Caco-2 (cell line): Measurements from ENCODE around the gene LINGO1. TPM values are rescaled to one million over a fixed set of nuclear protein-coding genes. Genes with fewer than 3 reads are reported as not detected.

ENCODE experiments used
- BruUV-seq: library from RNA; stranded (reverse); fragments of 400-500 nt; replicated peaks from 2 replicates; lab custom pipeline; 2021; lab: Mats Ljungman, UMichigan
- CTCF ChIA-PET: fragments of 300-600 bp; sonication (Branson Sonifier 250); formaldehyde crosslinking; loops from one replicate; lab custom pipeline; 2022; ENCODE audit warnings: antibody characterized with exemption; lab: Charles Lee
- POLR2A ChIA-PET: fragments of 300-600 bp; sonication (Branson Sonifier 250); formaldehyde crosslinking; loops from one replicate; lab custom pipeline; 2022; ENCODE audit warnings: antibody characterized with exemption; lab: Charles Lee
- DNase-seq, 2 experiments: peaks; one replicate each; pipeline versions ENCODE4 v3.0.0 to v3.0.0-alpha.2; 2020 to 2022
- H3K27me3 ChIP-seq: replicated peaks from 2 replicates; pipeline ENCODE4 v1.6.0; 2011; ENCODE audit warnings: low read length; ENCODE audit not compliant: control insufficient read depth, insufficient read depth
- H3K36me3 ChIP-seq: 2 replicates; pipeline ENCODE4 v1.5.1; 2011; ENCODE audit warnings: low read length; ENCODE audit not compliant: control insufficient read depth, insufficient read depth
- H3K4me1 ChIP-seq: fragments of 250-450 bp; sonication (Bioruptor Pico); 2 replicates; pipeline ENCODE4 v1.5.1; 2020; ENCODE audit warnings: mild to moderate bottlenecking
- H3K4me3 ChIP-seq: 2 replicates; pipeline ENCODE4 v1.5.1; 2011; ENCODE audit warnings: low read depth, mild to moderate bottlenecking, control low read depth, low read length
- H3K9me3 ChIP-seq: fragments of 250-450 bp; sonication (Bioruptor Pico); 2 replicates; pipeline ENCODE4 v1.5.1; 2020; ENCODE audit warnings: mild to moderate bottlenecking, moderate library complexity
- H3K27ac Mint-ChIP-seq: one replicate; pipeline ENCODE4 v1.8.0; 2022; ENCODE audit warnings: mixed read lengths; ENCODE audit not compliant: unreplicated experiment
- H3K27me3 Mint-ChIP-seq: one replicate; pipeline ENCODE4 v1.8.0; 2022; ENCODE audit warnings: mixed read lengths; ENCODE audit not compliant: insufficient read depth, unreplicated experiment
- H3K36me3 Mint-ChIP-seq: one replicate; pipeline ENCODE4 v1.8.0; 2022; ENCODE audit warnings: mild to moderate bottlenecking, mixed read lengths; ENCODE audit not compliant: insufficient read depth, unreplicated experiment
- H3K4me1 Mint-ChIP-seq: one replicate; pipeline ENCODE4 v1.8.0; 2022; ENCODE audit warnings: low read depth, mixed read lengths; ENCODE audit not compliant: unreplicated experiment
- H3K4me3 Mint-ChIP-seq: one replicate; pipeline ENCODE4 v1.8.0; 2022; ENCODE audit warnings: mild to moderate bottlenecking, moderate library complexity, mixed read lengths; ENCODE audit not compliant: unreplicated experiment
- H3K9me3 Mint-ChIP-seq: one replicate; pipeline ENCODE4 v1.8.0; 2022; ENCODE audit warnings: mixed read lengths; ENCODE audit not compliant: unreplicated experiment
- intact Hi-C: fragments of 100-400 bp; cut with micrococcal nuclease; formaldehyde crosslinking; loops from one replicate; pipeline ENCODE4 v1.10.0; 2022; ENCODE audit not compliant: unreplicated experiment
- total RNA-seq: library from RNA; stranded (reverse); gene quantifications from 2 replicates; pipeline ENCODE4 v1.2.3, GENCODE V29; 2022
- TF ChIP-seq, protein P1 (sequence below), 2 experiments: fragments of 200-600 bp in 1 of 2; IDR thresholded peaks; 1 replicate in 1 of 2; 2 replicates in 1 of 2; pipeline versions ENCODE4 v1.5.1 to v1.8.0; 2011 to 2022; ENCODE audit warnings: antibody characterized with exemption in 1 of 2, control low read depth in 1 of 2, inconsistent platforms in 1 of 2, low read depth in 1 of 2, low read length in 1 of 2, mild to moderate bottlenecking in 1 of 2, moderate library complexity in 1 of 2; ENCODE audit not compliant: insufficient read depth in 1 of 2, severe bottlenecking in 1 of 2, unreplicated experiment in 1 of 2

The LINGO1 gene
- total RNA-seq, 1 experiment from 2014 or later, result 1.4 TPM

DNA sequence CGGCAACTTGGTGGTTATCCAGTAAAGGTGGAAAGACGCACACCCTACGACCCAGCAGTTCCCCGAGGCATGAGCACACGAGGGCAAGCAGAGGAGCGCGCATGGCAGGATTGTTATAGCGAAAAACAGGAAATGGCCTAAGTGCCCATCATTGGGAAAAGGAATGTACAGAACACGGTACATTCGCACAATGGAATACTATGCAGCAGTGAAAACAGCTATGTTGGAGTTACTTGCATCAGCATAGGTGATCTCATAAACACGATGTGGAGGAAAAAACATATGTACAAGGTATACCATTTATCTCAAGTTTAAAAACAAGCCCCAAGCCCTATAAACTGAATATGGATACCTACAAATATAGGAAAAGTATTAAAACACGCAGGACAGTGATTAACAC, 6.7 kb upstream of the LINGO1 start:
- BruUV-seq, result no TSS peak
- intact Hi-C loops, result no loop called here
- Mint-ChIP-seq H3K4me3 (no peak overlapping the region), H3K36me3 (no peaks in the 10 kb centered on the region), H3K4me1 (no peaks in the 10 kb centered on the region), H3K27ac (no peak overlapping the region), H3K27me3 (peaks cover 5% of the 10 kb centered on the region), H3K9me3 (no peaks in the 10 kb centered on the region)
- no peak for DNase-seq
- Histone ChIP-seq H3K36me3 (no peaks in the 10 kb centered on the region), H3K4me3 (no peak overlapping the region), H3K4me1 (no peaks in the 10 kb centered on the region), H3K9me3 (no peaks in the 10 kb centered on the region), H3K27me3 (no peaks in the 10 kb centered on the region)
- ChIA-PET POLR2A (no interaction called here), CTCF (interaction anchor here (0.8 kb wide), 1 partner anchor 22 kb away, joined by 3 read pairs; no protein-coding TSS in a partner anchor)
- TF ChIP-seq, protein P1, sequence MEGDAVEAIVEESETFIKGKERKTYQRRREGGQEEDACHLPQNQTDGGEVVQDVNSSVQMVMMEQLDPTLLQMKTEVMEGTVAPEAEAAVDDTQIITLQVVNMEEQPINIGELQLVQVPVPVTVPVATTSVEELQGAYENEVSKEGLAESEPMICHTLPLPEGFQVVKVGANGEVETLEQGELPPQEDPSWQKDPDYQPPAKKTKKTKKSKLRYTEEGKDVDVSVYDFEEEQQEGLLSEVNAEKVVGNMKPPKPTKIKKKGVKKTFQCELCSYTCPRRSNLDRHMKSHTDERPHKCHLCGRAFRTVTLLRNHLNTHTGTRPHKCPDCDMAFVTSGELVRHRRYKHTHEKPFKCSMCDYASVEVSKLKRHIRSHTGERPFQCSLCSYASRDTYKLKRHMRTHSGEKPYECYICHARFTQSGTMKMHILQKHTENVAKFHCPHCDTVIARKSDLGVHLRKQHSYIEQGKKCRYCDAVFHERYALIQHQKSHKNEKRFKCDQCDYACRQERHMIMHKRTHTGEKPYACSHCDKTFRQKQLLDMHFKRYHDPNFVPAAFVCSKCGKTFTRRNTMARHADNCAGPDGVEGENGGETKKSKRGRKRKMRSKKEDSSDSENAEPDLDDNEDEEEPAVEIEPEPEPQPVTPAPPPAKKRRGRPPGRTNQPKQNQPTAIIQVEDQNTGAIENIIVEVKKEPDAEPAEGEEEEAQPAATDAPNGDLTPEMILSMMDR (IDR thresholded peaks at IDR 0.05; ENCODE audit: insufficient read depth in 1 of 2, low read depth in 1 of 2, low read length in 1 of 2, severe bottlenecking in 1 of 2, unreplicated experiment in 1 of 2), result no peak

DNA sequence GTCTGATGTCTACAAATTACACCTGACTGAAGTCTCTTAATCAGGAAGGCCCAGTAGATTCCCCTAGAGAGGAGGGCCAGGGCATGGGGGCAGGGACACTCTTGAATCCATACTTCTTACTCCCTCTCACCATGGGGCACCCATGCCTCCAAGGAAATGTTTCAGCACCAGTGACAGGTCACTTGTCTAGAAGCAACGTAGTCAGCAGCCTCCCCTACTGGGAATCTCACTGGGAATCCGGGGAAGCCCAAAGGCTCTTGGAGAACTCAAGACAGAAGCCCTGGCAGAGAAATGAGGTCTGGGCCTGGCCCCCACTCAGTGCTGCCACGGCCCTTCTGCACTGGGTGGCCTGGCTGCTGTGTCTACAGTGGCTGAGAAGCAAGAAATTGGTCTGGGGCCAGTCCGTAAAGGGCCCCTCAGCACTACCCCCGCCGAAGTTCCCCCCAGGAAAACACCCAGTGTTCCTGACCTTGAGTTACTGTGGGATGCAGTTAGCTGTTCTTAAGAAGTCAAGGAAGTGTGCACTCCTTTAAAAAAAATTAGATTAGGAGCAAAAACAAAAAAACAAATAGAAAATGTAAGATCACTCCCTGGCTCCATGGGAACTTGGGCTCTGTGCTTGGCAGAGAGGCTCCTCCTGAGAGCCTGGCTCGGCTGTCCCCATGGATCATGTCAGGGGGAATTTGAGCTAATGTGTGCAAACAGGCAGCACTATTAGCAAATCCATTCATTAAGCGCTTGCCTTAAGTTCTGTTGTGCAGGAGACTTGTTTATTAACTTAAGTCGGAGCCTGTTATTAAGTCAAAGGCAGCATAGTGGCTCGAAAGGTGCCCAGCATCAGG, 5.4 kb upstream of the LINGO1 start:
- Histone ChIP-seq H3K4me1 (no peaks in the 10 kb centered on the region), H3K9me3 (no peaks in the 10 kb centered on the region), H3K27me3 (no peaks in the 10 kb centered on the region), H3K4me3 (no peak overlapping the region), H3K36me3 (no peaks in the 10 kb centered on the region)
- TF ChIP-seq, protein P1 (IDR thresholded peaks at IDR 0.05; ENCODE audit: insufficient read depth in 1 of 2, low read depth in 1 of 2, low read length in 1 of 2, severe bottlenecking in 1 of 2, unreplicated experiment in 1 of 2), result no peak
- H3K9me3 Mint-ChIP-seq, result no peaks in the 10 kb centered on the region
- H3K4me1 Mint-ChIP-seq, result no peaks in the 10 kb centered on the region
- POLR2A ChIA-PET, result no interaction called here
- H3K27me3 Mint-ChIP-seq, result peaks cover 9% of the 10 kb centered on the region
- H3K27ac Mint-ChIP-seq, result no peak overlapping the region
- intact Hi-C loops, result no loop called here
- no TSS peak for BruUV-seq
- H3K36me3 Mint-ChIP-seq, result no peaks in the 10 kb centered on the region
- no peak overlapping the region for H3K4me3 Mint-ChIP-seq
- no peak for DNase-seq
- CTCF ChIA-PET, result no interaction called here

DNA sequence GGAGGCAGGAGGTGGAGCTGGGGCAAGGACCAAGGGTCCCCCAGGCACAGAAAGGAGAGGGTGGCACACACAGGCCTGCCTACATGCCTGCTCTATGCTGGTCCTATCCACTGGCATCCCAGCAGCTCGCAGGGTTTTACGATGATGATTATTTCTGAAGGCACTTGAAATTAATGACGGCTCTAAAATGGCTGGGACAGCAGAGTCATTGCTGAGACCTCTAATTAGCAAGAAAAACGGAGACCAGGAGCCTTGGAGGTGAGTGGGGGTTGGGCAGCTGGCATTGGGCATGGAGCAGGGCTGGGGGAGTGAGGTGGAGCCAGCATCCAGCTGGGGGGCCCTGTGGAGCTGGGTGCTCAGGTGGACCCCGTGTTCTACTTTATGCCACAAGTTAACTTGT, 3.5 kb upstream of the LINGO1 start:
- Mint-ChIP-seq H3K9me3 (no peaks in the 10 kb centered on the region), H3K36me3 (no peaks in the 10 kb centered on the region), H3K4me1 (no peaks in the 10 kb centered on the region), H3K27ac (no peak overlapping the region), H3K4me3 (no peak overlapping the region), H3K27me3 (peaks cover 9% of the 10 kb centered on the region)
- H3K4me3 ChIP-seq, result no peak overlapping the region
- H3K9me3 ChIP-seq, result no peaks in the 10 kb centered on the region
- CTCF ChIA-PET, result interaction anchor here (0.7 to 1.1 kb wide), 3 partner anchors 9 to 525 kb away, joined by 3 to 6 read pairs (median 3); no protein-coding TSS in a partner anchor
- peaks cover 2% of the 10 kb centered on the region; the same call in 1 of the 2 replicates for H3K27me3 ChIP-seq
- DNase-seq, result no peak
- H3K36me3 ChIP-seq, result no peaks in the 10 kb centered on the region
- POLR2A ChIA-PET, result no interaction called here
- H3K4me1 ChIP-seq, result peaks cover 6% of the 10 kb centered on the region; the same call in 1 of the 2 replicates
- TF ChIP-seq, protein P1 (IDR thresholded peaks at IDR 0.05; ENCODE audit: insufficient read depth in 1 of 2, low read depth in 1 of 2, low read length in 1 of 2, severe bottlenecking in 1 of 2, unreplicated experiment in 1 of 2), result no peak
- intact Hi-C loops, result no loop called here
- BruUV-seq, result no TSS peak
